ENCODE results near the gene PIK3C3. TPM values are rescaled to one million over a fixed set of nuclear protein-coding genes. Genes with fewer than 3 reads are reported as not detected.

PIK3C3 gene
- polyA plus RNA-seq, 1 donor from 2014 or later: 42.9 TPM

DNA sequence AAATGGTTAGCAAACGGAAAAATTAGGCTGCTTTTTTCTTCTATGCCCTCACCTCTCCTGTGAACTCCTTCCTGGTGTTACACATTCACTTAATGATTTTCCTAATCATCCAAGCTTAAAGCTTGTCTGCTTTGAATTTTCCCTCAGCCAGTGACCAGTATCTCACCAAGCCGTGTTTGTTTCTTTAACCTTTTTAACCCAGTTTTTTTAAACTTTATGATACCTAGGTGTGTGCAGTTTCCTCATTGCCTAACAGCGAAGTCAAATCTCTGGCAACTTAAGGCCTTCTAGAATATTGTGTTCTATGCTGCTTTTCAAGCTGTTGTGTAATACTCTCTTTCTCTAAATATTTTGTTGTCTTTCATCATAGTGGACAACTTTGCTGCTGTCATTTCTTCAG lies 113.0 kb downstream of the PIK3C3 start:
- no peaks in the 10 kb centered on the region for H3F3A ChIP-seq (ENCODE audit: insufficient read depth, low read length, poor library complexity, severe bottlenecking)
- no peaks in the 10 kb centered on the region for H3K36me3 ChIP-seq (ENCODE audit: insufficient read depth, low read length)
- no peaks in the 10 kb centered on the region for H3K27me3 ChIP-seq (ENCODE audit: insufficient read depth, low read depth, low read length)
- no peaks in the 10 kb centered on the region for H4K20me1 ChIP-seq (ENCODE audit: insufficient read depth)
- H3K4me3 ChIP-seq (ENCODE audit: low read length): no peak overlapping the region
- no peak for TF ChIP-seq POLR2AphosphoS5 (IDR thresholded peaks at IDR 0.05)
- TF ChIP-seq TAF1 (IDR thresholded peaks at IDR 0.05; ENCODE audit: low read depth): no peak
- TF ChIP-seq MXI1 (conservative IDR thresholded peaks at IDR 0.05; ENCODE audit: poor library complexity, severe bottlenecking): no peak
- no peak for TF ChIP-seq SMC3 (conservative IDR thresholded peaks at IDR 0.05; ENCODE audit: poor library complexity)
- TF ChIP-seq, protein P1, sequence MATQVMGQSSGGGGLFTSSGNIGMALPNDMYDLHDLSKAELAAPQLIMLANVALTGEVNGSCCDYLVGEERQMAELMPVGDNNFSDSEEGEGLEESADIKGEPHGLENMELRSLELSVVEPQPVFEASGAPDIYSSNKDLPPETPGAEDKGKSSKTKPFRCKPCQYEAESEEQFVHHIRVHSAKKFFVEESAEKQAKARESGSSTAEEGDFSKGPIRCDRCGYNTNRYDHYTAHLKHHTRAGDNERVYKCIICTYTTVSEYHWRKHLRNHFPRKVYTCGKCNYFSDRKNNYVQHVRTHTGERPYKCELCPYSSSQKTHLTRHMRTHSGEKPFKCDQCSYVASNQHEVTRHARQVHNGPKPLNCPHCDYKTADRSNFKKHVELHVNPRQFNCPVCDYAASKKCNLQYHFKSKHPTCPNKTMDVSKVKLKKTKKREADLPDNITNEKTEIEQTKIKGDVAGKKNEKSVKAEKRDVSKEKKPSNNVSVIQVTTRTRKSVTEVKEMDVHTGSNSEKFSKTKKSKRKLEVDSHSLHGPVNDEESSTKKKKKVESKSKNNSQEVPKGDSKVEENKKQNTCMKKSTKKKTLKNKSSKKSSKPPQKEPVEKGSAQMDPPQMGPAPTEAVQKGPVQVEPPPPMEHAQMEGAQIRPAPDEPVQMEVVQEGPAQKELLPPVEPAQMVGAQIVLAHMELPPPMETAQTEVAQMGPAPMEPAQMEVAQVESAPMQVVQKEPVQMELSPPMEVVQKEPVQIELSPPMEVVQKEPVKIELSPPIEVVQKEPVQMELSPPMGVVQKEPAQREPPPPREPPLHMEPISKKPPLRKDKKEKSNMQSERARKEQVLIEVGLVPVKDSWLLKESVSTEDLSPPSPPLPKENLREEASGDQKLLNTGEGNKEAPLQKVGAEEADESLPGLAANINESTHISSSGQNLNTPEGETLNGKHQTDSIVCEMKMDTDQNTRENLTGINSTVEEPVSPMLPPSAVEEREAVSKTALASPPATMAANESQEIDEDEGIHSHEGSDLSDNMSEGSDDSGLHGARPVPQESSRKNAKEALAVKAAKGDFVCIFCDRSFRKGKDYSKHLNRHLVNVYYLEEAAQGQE (IDR thresholded peaks at IDR 0.05; ENCODE audit: borderline replicate concordance): no peak
- no peak for TF ChIP-seq EZH2 (IDR thresholded peaks at IDR 0.05; ENCODE audit: borderline replicate concordance, insufficient read depth, low read length, poor library complexity, severe bottlenecking)
- TF ChIP-seq, protein P2, sequence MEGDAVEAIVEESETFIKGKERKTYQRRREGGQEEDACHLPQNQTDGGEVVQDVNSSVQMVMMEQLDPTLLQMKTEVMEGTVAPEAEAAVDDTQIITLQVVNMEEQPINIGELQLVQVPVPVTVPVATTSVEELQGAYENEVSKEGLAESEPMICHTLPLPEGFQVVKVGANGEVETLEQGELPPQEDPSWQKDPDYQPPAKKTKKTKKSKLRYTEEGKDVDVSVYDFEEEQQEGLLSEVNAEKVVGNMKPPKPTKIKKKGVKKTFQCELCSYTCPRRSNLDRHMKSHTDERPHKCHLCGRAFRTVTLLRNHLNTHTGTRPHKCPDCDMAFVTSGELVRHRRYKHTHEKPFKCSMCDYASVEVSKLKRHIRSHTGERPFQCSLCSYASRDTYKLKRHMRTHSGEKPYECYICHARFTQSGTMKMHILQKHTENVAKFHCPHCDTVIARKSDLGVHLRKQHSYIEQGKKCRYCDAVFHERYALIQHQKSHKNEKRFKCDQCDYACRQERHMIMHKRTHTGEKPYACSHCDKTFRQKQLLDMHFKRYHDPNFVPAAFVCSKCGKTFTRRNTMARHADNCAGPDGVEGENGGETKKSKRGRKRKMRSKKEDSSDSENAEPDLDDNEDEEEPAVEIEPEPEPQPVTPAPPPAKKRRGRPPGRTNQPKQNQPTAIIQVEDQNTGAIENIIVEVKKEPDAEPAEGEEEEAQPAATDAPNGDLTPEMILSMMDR (IDR thresholded peaks at IDR 0.05; ENCODE audit: poor library complexity, severe bottlenecking): no peak
- no peak for TF ChIP-seq EP300 (conservative IDR thresholded peaks at IDR 0.05; ENCODE audit: poor library complexity, severe bottlenecking)
- TF ChIP-seq RAD21 (conservative IDR thresholded peaks at IDR 0.05): no peak
- H2AFZ ChIP-seq (ENCODE audit: low read depth, low read length): no peak overlapping the region
- H3K9me2 ChIP-seq (ENCODE audit: insufficient read depth, low read length): no peaks in the 10 kb centered on the region
- H3K79me2 ChIP-seq (replicated peaks; ENCODE audit: insufficient read depth, low read length): no peaks in the 10 kb centered on the region
- no peaks in the 10 kb centered on the region for H3K9me3 ChIP-seq (ENCODE audit: low read length)
- no peak overlapping the region for H3K9ac ChIP-seq (ENCODE audit: low read length)
- H3K4me2 ChIP-seq (ENCODE audit: low read length): no peak overlapping the region
- no peak overlapping the region for H3K27ac ChIP-seq (ENCODE audit: low read length)

DNA sequence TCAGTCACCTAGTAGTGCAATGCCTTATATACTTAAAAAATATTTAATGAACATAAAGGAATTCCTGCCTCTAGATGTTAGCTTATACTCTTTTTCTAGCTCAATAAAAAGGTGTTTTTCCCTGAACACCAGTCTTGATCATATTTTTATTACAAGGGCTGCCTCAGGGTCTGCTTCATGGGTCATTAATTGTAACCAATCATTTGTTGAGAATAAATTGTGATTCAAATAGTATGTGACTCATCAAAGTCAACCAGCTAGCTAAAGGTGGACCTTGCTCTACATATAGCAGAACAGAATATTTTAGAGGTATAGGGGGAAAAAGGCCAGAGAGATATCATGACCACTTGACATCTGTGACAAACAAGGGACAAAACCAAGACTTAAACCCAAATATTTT lies 114.0 kb downstream of the PIK3C3 start:
- TF ChIP-seq POLR2AphosphoS5 (IDR thresholded peaks at IDR 0.05) (no peak), TAF1 (IDR thresholded peaks at IDR 0.05; ENCODE audit: low read depth) (no peak), SMC3 (conservative IDR thresholded peaks at IDR 0.05; ENCODE audit: poor library complexity) (no peak), EP300 (conservative IDR thresholded peaks at IDR 0.05; ENCODE audit: poor library complexity, severe bottlenecking) (no peak), EZH2 (IDR thresholded peaks at IDR 0.05; ENCODE audit: borderline replicate concordance, insufficient read depth, low read length, poor library complexity, severe bottlenecking) (no peak)
- no peak overlapping the region for H2AFZ ChIP-seq (ENCODE audit: low read depth, low read length)
- no peak overlapping the region for H3K4me2 ChIP-seq (ENCODE audit: low read length)

More for the DNA sequence above, 114.0 kb downstream of the PIK3C3 start:
- H3K9ac ChIP-seq (ENCODE audit: low read length): no peak overlapping the region
- H3K9me2 ChIP-seq (ENCODE audit: insufficient read depth, low read length): no peaks in the 10 kb centered on the region
- no peaks in the 10 kb centered on the region for H3K36me3 ChIP-seq (ENCODE audit: insufficient read depth, low read length)
- H4K20me1 ChIP-seq (ENCODE audit: insufficient read depth): no peaks in the 10 kb centered on the region
- no peaks in the 10 kb centered on the region for H3F3A ChIP-seq (ENCODE audit: insufficient read depth, low read length, poor library complexity, severe bottlenecking)
- H3K27me3 ChIP-seq (ENCODE audit: insufficient read depth, low read depth, low read length): no peaks in the 10 kb centered on the region
- H3K9me3 ChIP-seq (ENCODE audit: low read length): no peaks in the 10 kb centered on the region
- no peaks in the 10 kb centered on the region for H3K79me2 ChIP-seq (replicated peaks; ENCODE audit: insufficient read depth, low read length)
- H3K4me3 ChIP-seq (ENCODE audit: low read length): no peak overlapping the region
- H3K27ac ChIP-seq (ENCODE audit: low read length): no peak overlapping the region

Measured in neural cell (in vitro differentiated cells).